DMS79 (cell line): ENCODE results near the gene HHIPL1.

Source experiments
- DNase-seq: peaks from one replicate; lab custom pipeline; 2025; lab: John Stamatoyannopoulos, UW

HHIPL1 gene

DNA sequence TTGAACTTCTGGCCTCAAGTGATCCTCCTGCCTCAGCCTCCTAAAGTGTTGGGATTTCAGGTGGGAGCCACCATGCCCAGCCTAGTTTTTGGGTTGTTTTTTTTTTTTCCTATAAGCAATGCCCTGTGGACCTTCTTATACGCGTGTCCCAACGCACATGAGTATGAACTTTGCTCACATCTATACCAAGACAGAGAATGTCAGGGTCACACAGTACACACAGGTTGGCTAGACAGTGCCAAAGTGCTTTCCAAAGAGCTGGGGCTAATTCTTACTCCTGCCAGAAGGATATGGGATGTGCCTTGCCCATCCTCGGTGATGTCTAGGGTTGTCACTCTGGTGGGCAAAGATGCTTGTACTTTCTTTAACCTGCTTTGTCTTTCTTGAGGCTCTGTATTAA, 33.3 kb upstream of the HHIPL1 start:
- DNase-seq: no peak

DNA sequence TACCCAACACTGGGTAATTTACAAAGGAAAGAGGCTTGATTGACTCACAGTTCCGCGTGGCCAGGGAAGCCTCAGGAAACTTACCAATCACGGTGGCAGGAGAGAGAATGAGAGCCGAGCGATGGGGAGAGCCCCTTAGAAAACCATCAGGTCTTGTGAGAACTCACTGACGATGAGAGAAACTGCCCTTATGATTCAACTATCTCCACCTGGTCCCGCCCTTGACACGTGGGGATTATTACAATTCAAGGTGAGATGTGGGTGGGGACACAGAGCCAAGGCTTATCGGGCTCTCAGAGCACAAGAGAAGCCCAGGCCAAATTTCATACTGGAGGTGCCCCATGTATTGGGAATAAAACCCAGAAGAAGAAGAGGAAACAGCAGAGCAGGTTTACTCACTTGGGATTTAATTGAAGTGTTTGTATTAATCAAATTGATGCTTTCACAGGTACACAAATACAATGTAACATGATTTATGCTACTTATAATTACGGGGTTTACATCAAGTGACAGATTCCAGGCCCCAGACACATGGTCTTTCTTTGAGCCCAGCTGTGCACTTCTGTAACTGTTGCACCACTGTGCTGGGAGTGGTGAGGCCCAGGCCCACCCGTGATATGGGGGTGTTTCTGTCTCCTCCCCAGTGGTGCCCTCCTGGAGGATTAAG, 32.7 kb upstream of the HHIPL1 start:
- no peak for DNase-seq

DNA sequence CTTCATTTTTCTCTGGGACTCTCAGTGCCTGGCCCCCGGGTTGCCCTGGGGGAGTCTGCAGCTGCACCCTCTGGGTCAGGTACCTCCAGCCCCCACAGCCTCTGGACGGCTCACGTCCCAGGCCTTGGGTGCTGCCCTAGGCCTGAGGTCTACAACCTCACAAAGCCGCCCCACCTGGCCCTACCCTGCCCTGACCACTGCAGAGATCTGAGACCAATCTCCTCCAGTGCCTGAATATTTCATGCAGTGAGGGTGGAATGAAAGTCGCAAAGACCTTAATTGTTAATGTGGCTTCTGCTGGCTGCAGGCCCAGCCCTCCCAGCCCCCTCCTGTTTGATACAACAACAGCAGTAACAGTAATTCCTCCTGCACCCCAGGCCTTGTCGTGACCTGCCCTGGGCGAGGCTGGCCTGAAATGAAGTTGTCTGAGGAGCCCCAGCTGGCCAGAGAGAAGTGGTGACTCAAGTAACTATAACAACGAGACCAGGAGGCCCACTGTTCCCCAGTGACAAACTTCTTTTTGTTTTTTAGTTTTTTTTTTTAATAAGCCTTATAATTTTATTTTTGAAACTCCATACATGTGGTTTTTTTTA, 32.1 kb upstream of the HHIPL1 start:
- peak; percentile 41 for DNase-seq

- peak; percentile 11 for DNase-seq
Observed at GRCh38 chr14:99615497-99616157, 29.3 kb upstream of the HHIPL1 start.

- no peak for DNase-seq
Observed at GRCh38 chr14:99616832-99617800, 27.8 kb upstream of the HHIPL1 start.

DNA sequence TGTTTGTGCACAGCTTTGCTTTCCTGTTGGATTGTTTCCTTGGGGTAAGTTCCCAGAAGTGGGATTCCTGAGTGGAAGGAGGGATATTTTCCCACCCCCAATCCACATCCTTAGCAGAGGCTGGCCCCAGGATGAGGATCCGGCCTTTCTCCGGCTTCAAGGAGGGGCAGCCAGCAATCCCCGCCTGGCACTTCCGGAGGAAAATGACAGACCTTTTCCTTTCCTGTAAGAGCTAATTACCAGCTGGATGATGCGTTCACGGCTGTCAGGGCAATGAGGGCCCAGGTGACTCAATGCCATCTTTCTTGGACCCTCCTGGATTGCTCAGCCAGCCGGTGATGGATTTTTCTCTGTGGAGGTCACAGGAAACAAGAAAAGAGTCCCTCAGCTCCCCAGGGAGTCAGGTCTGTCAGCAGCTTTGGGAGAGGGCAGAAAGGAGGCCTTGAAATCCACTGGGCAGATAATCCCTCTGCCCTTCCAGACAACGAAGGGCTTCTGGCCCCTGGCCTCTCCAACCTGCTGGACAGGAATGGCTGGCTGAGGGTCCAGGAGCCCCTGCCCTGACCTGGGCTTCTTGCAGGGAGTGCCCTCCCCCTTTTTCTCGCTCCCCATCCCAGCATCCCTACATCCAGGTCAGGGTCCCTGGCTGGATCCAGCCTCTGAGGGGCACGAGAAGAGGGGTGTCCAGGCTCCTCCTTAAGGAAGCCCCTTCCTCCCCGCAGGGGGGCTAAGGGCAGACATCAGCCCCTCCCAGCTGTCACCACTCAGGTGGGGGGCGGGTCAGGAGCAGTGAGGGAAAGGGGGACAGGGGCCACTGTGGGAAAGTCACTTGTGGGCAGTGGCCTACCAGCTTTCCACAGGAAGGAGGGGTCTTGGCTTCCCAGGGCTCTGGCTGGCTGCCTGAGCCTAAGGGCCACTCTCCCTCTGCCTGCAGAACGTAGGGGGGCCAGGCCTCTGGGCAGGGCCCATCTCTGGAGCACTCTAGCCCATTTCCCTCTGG, 24.8 kb upstream of the HHIPL1 start:
- DNase-seq: no peak

DNA sequence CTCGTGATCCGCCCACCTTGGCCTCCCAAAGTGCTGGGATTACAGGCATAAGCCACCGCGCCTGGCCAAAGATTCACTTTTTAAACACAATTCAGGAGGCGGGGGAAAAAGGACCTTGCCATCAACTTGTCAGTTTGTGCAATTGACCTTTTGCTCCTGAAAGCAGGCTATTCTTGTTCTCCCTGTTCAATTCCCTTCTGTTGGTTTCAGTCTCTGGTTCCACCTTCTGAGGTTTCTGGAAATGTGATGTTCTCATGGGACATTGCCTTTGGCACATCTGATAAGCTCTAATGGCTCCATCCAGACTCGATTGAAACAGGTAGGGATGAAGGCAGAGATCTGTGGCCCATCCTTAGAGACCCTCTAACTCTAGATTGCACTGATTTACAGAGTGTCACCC, 23.0 kb upstream of the HHIPL1 start:
- no peak for DNase-seq

DNA sequence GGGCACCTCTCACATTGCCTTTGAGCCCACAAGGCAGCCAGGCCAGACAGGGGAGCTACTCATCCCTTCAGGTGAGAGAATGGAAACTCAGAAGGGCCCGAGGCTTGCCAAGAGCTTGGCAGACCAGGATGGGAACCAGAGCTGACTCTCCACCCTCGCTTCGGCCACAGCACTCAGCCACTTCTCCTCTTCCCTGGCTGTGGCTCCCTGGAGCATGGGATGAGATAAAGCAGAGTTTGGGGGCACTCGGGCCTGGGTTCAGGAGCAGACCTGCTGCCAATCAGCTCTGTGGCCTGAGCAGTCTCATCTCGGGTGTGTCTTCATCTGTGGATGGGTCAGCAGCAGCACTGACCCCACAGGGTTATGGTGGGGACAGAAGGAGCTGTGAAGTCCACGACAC, 20.9 kb upstream of the HHIPL1 start:
- no peak for DNase-seq

GRCh38 chr14:99624971-99625370, 20.0 kb upstream of the HHIPL1 start:
- DNase-seq: no peak

DNA sequence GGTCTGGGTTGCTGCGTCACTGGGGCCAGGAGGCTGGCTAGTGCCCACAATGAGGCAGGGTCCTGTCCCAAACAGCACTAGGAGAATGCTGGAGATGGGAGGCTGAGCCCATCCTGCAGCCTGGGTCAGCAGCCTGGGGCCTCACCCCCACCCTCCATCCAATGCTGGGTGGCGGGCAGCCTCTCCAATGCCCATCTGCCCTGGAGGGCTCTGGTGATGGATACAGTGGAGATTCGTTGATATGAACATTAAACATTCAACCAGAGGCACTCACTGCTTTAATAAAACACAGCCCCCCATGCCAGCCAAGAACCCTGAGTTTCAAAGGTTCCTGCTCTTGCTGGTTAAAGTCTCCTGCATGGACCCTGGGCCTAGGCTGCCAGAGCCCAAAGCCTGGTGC, 19.5 kb upstream of the HHIPL1 start:
- no peak for DNase-seq

DNA sequence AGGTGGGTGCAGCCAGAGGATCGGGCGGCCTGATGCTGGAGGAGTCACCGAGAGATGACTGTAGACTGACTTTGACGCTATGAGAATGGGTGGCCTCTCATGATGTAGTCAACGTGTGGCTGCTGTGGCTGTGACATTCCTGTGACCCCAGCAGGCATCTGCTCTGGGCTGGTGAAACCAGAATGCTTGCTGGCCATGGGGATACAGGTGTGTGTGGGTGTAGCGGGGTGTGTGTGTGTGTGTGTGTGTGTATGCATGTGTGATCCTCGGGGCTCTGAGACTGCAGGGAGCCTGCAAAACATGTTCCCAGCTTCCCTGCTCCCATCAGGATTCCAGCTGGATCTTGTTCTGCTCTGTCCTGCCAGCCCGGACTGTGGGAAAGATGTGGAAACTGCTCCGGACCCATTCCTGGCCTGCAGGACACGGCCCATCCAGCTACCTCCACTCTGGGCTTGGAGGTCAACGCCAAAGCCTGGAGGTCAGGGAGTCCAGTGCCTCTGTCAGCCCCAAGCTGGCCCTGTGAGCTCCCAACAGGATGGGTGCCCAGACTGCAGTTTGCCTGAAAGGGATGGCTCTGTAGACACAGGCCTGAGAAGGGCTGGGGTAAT, 18.8 kb upstream of the HHIPL1 start:
- no peak for DNase-seq

DNA sequence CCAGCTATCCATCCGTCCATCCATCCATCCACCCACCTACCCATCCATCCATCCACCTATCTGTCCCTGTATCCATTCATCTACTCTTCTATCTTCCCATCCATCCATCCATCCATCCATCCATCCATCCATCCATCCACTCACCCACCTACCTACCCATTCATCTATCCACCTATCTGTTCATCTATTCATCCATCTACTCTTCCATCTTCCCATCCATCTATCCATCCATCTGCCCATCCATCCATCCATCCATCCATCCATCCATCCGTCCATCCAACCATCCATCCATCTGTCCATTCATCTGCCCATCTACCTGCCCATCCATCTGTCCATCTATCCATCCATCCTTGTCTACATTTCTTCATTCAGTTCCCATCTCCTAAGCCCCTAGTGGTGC, 17.8 kb upstream of the HHIPL1 start:
- no peak for DNase-seq

DNA sequence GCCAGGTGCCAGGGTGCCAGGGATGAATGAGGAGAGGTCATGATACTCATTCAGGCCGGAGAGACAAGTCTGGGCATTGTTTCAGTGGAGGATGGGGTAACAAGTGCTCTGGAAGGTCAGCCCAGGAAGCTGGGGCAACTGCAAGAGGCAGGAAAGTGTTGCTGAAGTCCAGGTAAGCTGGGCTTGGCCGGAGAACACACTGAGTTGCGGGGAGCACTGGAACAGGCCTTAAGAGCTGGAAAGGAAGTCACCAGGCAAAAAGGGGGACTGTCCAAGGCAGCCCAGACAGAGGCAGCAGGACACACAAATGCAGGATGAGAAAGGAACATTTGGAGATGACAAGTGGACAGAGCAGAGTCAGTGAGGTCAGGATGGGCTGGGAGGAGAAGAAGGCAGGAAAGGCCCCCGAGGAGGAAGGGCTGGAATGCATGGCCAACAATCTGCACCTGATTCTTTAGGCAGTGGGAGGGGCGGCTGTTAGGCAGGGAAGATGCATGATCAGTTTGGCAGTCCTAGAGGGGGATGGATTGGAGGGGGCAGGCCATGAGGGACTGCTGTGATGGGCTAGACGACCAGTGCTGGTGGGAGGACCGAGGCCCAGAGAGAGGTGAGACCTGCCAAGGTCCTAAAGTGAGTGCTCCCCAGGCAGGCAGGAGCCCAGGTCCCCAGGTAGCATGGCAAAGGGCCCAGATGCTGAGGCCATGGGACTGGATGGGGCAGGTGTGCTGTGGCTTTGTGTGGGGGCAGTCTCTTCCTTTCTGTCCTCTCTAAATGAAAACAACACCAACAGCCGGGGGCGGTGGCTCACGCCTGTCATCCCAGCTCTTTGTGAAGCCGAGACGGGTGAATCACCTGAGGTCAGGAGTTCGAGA, 17.2 kb upstream of the HHIPL1 start:
- DNase-seq: no peak

DNA sequence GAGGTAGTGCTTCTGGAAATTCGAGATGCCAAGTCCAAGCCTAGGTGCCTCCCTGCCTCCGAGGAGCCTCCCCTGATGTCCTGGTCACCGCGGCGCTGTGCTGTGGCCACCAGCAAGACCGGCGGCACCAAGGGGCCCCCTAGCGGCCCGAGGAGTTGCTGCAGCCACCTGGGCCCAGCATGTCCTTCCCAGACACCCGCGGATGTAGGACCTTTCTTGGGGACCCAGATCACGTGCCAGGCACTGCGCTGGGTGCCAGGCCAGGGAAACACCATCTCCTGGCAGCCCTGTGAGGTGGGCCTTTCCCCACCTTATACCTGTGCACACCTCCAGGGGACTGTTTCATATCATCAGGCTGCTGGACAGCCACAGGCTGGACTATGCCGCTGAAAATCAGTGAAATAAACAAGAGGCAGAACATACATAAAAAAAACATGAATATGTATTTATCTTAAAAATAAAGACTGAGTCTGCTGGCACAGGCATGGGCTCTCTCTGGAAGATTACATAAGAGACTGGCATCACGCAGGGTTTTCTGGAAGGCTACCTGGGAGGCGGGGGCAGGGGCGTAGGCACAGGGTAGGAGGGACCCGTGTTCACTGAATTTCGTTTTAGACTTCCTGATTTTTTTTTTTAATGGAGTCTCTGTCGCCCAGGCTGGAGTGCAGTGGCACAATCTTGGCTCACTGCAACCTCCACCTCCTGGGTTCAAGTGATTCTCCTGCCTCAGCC, 15.9 kb upstream of the HHIPL1 start:
- DNase-seq: peak; percentile 47

DNA sequence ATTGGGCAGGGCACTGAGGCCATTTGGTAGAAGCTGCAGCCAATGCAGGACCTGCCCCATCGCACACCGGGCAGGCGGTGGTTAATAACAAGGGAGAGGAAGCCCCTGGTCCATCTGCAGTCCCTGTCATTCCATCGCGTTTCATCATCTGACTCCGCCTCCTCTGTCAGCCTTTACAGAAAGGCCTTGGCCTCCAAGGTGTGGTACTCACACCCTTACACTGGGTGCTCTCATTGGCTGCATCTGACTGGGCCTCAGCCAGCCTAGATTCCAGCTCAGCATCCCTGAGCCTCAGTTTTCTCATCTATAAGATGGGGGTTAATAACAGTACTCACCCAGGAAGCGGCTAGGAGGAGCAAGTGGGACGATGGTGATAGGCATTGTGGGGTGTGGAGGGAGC, 14.7 kb upstream of the HHIPL1 start:
- DNase-seq: no peak

DNA sequence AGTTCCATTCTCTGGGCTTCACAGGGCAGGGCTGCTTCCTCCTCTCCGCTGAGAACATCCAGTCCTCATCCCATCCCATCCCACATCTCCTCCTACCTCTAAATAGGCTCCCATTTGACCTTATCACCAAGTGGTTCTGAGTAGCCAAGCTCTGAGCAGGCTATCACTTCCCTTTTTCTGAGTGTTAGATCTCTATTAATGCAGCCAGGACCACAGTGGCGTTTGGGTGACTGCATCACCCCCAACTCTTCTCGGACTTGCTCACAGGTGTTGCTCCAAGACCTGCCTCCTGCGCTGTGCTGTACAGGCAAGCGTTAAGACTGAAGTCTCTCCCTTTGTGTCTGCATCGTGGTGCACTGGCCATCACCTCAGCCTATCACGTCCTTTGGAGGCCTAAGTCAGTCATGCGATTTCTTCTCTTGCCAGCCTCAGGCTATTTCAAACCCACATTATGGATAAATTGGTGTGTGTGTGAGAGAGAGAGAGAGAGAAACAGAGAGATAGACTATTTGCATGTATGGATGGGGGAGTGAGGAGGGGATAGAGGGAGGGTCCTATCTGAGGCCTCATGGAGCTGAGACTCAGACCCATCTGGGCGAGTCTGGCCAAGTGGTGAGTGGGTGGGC, 12.4 kb upstream of the HHIPL1 start:
- DNase-seq: no peak

- no peak for DNase-seq
Observed at GRCh38 chr14:99633141-99633540, 11.8 kb upstream of the HHIPL1 start.

- DNase-seq: no peak
Observed at GRCh38 chr14:99633918-99634317, 11.0 kb upstream of the HHIPL1 start.

DNA sequence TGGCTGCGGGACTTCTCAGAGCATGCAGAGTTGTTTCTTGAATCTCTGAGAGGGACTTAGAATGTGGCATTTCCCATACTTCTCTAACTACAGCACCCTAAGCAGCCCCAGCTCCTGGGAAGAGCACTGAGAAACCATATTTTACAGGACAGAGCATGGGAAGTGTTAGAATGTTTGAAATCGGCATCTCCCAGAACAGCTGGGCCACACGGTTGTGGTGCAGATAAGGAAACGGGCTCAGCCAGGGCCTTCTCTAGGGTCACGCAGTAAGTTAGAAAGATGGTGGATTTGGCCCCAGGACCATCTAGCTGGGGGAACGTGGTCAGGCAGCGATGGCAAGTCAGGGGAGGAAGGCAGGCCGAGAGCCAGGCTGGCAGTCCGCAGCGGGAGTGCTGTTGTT, 10.5 kb upstream of the HHIPL1 start:
- DNase-seq: no peak
